PC-3 (cell line): ENCODE results near the gene PLCB4.

Experiments
- CTCF ChIP-seq: fragments of 300-600 bp; sonication (generic); conservative IDR thresholded peaks from 2 replicates; pipeline ENCODE4 v1.5.1; 2017; ENCODE audit warnings: antibody characterized with exemption, low read depth, mild to moderate bottlenecking, low read length
- EZH2 ChIP-seq: fragments of 300-600 bp; sonication (generic); IDR thresholded peaks from one replicate; pipeline ENCODE4 v1.6.1; 2017; ENCODE audit warnings: antibody characterized with exemption, mild to moderate bottlenecking, low read length; ENCODE audit not compliant: unreplicated experiment
- EZH2phosphoT487 ChIP-seq: fragments of 300-600 bp; sonication (generic); IDR thresholded peaks from 2 replicates; pipeline ENCODE4 v1.6.1; 2018; ENCODE audit warnings: mild to moderate bottlenecking, antibody characterized with exemption, low read length, borderline replicate concordance

- no peak for TF ChIP-seq CTCF
- no peak for TF ChIP-seq EZH2
- no peak for TF ChIP-seq EZH2phosphoT487
Observed at GRCh38 chr20:9025643-9026042, 43.2 kb upstream of the PLCB4 start.
